GM18511 (cell line): ENCODE data around the gene PITPNB.

Experiments used
- ATAC-seq: cut with Tn5 transposase; IDR thresholded peaks from one replicate; pipeline ENCODE4 v1.9.1; 2021; ENCODE audit warnings: mild to moderate bottlenecking, moderate library complexity; ENCODE audit not compliant: unreplicated experiment

The PITPNB gene

GRCh38 chr22:27804470-27805297, 114.4 kb downstream of the PITPNB start:
- no peak for ATAC-seq

- no peak for ATAC-seq
Measured at GRCh38 chr22:27803841-27804415, 115.1 kb downstream of the PITPNB start.

DNA sequence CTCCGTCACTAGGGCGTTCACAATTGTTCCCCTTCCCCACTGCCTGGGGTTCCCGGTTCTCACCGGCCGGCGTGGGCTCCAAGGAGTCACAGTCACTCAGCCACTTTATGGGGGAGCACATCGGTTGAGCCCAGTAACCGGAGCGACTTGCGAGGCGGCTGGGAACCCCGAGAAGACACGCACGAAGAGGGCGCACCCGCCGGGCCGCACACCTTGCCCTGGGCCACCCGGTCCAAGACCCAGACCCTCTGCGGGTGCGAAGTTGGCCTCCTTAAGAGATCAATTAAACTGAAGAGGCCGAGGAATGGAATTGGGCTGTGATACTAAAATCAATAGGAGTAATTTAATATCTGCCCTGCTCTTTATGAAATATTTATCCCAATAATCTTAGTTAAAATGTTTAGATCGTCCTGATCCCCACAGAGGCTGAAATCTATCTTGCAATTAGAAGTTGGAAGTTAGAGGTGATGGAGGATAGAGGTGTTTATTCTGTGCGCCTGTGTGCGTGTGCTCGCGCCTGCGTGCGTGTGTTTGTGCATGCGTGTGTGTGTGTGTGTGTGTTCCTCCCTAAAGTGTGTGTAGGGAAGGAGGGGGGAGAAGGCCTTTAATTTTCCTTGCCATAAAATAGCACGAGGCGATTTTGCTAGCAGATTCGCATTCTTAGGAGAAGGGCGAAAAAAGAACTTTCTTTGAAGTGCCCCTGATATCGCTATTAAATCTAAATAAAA, 116.5 kb downstream of the PITPNB start:
- ATAC-seq = no peak
